NCI-H2227 (cell line): ENCODE measurements around the gene MTCL1.

ENCODE experiments used
- DNase-seq: peaks from one replicate; lab custom pipeline; 2025; ENCODE audit not compliant: unreplicated experiment; lab: John Stamatoyannopoulos, UW

MTCL1 gene

GRCh38 chr18:8766559-8767293 lies 61.4 kb downstream of the MTCL1 start:
- peak; percentile 44 for DNase-seq

- no peak for DNase-seq
These were observed 62.0 kb downstream of the MTCL1 start for GRCh38 chr18:8767340-8767739.

GRCh38 chr18:8769509-8770095 lies 64.2 kb downstream of the MTCL1 start:
- no peak for DNase-seq

GRCh38 chr18:8770657-8771056 lies 65.3 kb downstream of the MTCL1 start:
- no peak for DNase-seq

DNA sequence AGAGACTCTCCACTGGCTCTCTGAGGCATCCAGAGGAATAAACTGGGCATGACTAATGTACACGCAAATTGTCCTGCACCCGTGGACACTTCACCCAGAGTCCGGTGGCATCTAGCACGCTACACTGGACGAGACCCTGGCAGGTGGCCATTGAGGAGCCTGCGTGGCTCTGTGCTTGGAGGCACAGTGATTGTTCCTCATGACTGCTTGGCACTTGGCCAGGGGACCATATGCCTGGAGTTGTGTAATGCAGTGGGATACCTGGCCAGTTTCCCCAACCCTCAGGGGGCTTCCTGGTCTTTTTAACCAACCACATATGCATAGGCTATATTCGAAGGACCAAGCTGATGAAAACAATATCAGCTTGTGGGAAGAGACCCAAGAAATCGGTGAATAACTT lies 66.6 kb downstream of the MTCL1 start:
- peak; percentile 67 for DNase-seq

DNA sequence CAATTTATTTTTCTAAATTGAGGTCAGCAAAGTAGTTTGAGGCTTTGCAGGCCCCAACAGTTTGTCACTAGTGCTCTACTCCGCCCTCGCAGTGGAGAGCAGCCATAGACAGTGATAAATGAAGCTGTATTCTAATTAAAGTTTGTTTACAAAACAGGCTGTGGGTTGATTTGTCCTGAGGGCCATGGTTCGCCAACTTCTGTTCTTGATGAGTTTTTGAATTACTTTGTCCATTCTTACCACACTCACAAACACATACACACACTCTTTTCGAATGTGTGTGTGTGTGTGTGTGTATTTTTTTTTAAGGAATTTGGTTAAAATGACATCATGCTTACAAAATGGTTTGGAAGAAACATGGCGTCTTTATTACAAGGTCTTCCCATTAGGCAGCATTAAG lies 68.6 kb downstream of the MTCL1 start:
- peak; percentile 34 for DNase-seq

DNA sequence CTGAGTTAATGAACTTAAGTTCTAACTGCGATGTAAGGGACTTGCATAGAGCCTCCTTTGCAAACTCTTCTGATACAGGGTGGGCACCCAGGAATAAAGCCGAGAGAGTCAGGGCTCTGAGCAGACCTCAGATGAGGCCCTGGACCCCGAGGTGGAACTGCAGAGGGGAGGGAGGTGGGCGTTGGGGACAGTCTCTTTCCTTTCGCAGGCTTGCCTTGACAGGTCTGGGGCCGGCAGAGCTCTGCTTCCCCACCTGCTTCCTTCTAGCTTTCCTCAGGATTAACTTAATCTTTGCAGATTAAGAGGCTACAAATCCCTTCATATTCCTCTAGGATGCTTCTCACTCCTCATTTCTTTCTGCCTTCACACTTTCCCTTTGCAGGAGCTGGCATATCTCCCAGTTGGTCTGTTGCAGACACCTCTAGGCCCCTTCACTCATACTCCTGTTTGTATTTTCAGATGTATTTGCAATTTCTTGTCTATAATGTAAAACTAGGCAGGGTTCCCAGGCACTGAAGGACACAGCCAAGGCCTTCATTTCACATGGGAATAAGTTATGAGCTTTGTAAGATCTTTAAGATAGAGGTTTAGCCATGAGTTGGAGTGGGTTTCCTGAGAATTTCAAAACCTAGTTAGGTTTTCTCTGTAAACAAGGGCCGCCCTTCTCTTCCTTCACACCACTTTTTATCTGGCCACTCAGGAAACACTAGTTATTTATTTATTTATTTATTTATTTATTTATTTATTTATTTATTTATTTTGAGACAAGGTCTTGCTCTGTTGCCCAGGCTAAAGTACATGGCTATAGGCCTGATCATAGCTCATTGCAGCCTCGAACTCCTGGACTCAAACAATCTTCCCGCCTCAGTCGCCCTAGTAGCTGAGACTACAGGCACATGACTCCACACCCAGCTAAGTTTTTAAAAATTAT lies 70.9 kb downstream of the MTCL1 start:
- DNase-seq, result no peak

DNA sequence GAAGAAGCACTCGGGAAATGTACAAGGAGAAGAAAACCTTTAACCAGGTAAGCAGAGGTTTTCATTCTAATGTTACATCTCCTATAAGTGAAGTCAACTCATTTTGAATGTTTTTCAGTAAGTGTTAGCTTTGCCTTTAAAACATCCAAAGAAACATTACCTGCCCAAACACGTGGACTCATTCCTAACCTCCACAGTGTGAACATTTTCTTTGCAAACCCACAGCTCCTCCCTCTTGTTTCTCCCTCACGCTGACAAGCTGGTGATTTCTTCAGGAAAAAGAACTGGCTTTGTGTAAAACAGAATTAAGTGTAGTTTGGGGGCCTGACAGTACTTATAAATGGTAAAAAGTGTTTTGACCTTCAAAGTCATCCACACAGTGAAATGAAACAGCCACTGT lies 72.5 kb downstream of the MTCL1 start:
- peak; percentile 41 for DNase-seq

DNA sequence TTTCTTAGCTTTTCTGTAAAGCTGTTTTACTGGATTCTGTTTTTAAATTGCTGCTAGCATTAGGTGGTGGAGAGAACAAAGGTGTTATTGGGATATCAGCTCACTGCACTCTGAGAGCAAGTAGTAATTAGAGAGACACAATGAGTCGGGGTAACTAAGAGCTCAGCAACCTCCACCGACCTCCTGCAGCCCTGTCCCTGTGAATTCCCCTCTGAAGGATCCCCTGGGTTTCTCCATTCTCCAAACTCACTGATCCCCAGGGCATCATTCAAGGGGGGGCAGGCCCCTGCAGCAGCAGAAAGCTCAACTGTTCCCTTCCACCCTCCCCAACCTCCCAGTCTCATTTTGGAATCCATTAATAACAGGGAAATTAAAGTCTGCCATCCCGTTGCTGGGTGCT lies 73.0 kb downstream of the MTCL1 start:
- DNase-seq, result peak; percentile 55

DNA sequence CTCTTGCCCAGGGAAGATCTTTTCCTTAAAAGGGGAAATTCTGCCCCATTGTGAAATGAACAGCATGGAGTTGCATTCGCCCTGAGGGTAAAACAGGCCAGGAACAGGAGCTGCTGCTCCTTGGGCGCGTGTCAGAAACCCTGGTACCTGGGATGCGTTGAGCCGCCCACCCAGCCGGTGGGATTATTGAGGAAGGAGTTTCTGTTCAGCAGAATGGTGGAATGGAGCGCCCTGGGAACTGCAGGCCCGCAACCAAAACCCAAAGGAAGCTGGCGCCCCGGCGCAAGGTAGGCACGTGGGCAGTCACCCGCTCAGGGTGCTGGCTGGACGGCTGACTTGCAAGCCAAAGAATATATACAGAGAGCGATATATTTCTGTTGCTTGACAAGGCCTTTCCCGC lies 73.5 kb downstream of the MTCL1 start:
- no peak for DNase-seq

- DNase-seq, result no peak
These were observed 73.9 kb downstream of the MTCL1 start for GRCh38 chr18:8779251-8779650.

DNA sequence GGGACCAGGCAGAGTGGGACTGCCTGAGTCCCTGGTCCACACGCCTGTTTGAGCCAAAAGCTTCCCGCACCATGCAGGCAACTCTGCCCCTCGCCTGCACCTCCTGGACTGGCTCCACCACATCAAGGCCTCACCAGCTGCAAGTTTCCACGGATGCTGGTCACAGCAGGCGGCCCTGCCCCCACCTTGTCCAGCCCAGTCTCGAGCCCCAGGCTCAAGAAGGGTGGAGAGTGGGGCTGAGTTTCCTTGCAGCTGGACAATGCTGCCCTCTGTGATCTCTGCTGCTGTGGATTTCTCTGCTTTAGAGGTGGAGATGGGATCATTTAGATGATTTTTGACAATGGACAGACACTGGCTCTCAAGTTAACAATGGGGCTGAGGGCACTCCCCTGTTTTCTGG lies 74.9 kb downstream of the MTCL1 start:
- no peak for DNase-seq

- DNase-seq, result no peak
These were observed 76.3 kb downstream of the MTCL1 start for GRCh38 chr18:8781671-8782070.

- no peak for DNase-seq
These were observed 78.1 kb downstream of the MTCL1 start for GRCh38 chr18:8783335-8783993.

GRCh38 chr18:8783994-8784530 lies 78.7 kb downstream of the MTCL1 start:
- DNase-seq, result no peak

DNA sequence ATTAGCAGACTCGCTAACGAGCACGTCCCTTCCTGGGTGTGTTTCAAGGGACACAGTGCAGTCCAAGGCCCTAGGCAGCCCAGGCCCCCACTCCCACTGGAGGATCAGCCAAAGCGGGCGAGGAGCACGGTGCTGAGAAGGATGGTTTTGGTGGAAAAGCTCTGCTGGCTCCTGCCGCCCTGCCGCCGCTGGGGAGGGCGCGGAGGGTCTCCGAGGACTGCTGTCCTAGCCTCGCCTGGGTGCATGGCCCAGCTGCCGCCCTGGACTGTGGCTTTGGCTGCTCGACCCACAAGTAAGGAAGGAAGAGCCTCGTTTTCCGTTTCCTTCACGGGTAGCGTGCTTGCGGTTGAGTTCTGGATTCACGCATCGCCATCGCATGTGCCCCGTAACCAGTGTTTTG lies 79.9 kb downstream of the MTCL1 start:
- DNase-seq, result no peak

GRCh38 chr18:8785855-8786482 lies 80.6 kb downstream of the MTCL1 start:
- DNase-seq, result no peak

DNA sequence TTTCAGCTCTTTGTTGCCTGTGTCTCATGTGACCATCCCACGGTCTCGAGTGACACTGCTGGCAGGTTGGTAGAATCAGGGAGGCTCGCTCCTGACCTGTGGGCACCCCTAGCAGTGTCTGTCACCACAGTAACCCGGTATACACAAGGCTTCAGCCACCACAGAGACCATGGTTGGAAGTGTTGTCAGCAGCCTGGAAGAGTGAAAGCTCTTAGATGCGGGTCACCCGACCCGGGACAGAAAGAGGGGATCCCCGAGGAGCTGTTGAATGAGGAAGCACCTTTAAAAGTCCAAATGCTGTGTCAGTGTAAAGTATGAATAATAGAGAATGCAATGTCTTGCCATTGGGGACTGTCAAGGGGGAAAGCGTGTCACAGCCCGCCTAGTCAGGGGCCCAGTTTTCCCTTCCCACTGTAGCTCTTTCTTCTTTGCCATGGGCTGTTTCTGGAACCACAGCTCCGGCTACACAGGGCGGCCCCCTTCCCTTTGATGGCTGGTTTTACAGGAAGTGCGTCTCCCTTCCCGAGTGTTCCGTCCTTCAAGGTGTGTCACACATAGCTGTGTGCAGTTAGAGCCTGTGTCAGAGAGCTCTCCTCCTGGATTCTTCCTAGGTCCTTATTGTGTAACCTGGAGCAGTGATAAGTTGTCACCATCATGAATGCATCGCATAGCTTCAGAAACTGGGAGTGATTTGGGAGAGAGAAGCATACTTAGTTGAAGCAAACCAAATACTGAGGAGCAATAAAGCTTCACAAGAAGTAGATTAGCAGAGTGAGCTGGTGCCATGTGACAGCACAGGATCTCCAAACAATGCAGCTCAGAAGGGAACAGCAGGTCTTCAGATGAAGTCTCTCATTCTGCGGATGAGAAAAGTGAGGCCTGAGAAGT lies 81.4 kb downstream of the MTCL1 start:
- DNase-seq, result no peak

DNA sequence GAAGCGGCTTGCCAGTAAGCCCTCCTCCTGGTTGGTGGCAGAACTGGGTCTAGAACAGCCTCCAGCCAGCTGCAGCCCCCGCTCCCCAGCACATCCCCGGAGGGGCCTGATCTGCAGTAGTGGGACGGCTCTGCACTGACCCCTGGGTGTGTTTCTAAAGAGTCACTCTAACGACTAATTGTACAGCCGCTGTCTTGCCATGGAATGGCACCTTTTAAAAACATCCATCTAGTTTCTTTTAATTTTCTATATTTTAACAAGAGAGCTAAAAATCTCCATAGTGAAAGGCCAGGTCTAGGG lies 82.0 kb downstream of the MTCL1 start:
- no peak for DNase-seq

DNA sequence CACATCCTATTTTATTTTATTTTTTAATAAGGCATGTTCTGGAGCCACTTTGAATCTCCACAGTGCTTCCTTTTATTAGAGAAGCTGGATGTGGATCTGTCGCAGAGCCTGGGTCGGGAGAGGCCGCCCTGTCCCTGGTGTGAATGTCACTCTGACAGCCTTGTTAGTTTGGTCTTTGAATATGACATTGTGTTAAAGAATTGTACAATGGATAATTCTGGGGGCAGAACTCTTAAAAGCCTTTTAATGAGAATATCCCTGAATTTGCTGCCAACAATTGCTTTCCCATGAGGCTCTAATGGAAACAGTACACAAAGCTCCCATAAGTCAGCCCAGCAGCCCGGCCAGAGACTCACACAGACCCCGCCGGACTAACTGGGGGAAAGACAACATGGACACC lies 82.4 kb downstream of the MTCL1 start:
- no peak for DNase-seq
